ENCODE results near the gene RAMP3. TPM values are rescaled to one million over a fixed set of nuclear protein-coding genes. Genes with fewer than 3 reads are reported as not detected.

Gene RAMP3
- total RNA-seq, 2 experiments from 2014 or later: not detected

- ChIA-PET POLR2A (no interaction called here), CTCF (no interaction called here)
- H3K9me3 Mint-ChIP-seq: no peaks in the 10 kb centered on the region
- no peak overlapping the region for H3K27ac Mint-ChIP-seq
- H3K27me3 Mint-ChIP-seq: peaks cover 45% of the 10 kb centered on the region
- H3K4me3 Mint-ChIP-seq: no peak overlapping the region
- DNase-seq: no peak
- no peaks in the 10 kb centered on the region for H3K4me1 Mint-ChIP-seq
- H3K36me3 Mint-ChIP-seq (ENCODE audit: low read depth): no peaks in the 10 kb centered on the region
Measured at GRCh38 chr7:45219130-45219529, 61.5 kb downstream of the RAMP3 start.

GRCh38 chr7:45219801-45220435 is 62.3 kb downstream of the RAMP3 start:
- no peak for DNase-seq
- no peaks in the 10 kb centered on the region for H3K36me3 Mint-ChIP-seq (ENCODE audit: low read depth)
- no peak overlapping the region for H3K4me3 Mint-ChIP-seq
- peaks cover 37% of the 10 kb centered on the region for H3K27me3 Mint-ChIP-seq
- H3K9me3 Mint-ChIP-seq: no peaks in the 10 kb centered on the region
- no peak overlapping the region for H3K27ac Mint-ChIP-seq
- H3K4me1 Mint-ChIP-seq: no peaks in the 10 kb centered on the region
- POLR2A ChIA-PET: no interaction called here
- CTCF ChIA-PET: no interaction called here

- CTCF ChIA-PET: no interaction called here
- no peak overlapping the region for H3K4me3 Mint-ChIP-seq
- H3K4me1 Mint-ChIP-seq: no peaks in the 10 kb centered on the region
- no peak for DNase-seq
- POLR2A ChIA-PET: no interaction called here
- no peak overlapping the region for H3K27ac Mint-ChIP-seq
- H3K27me3 Mint-ChIP-seq: peaks cover 26% of the 10 kb centered on the region
- H3K9me3 Mint-ChIP-seq: no peaks in the 10 kb centered on the region
- H3K36me3 Mint-ChIP-seq (ENCODE audit: low read depth): no peaks in the 10 kb centered on the region
Measured at GRCh38 chr7:45220846-45221618, 63.4 kb downstream of the RAMP3 start.

GRCh38 chr7:45221896-45222604 is 64.5 kb downstream of the RAMP3 start:
- Mint-ChIP-seq H3K36me3 (ENCODE audit: low read depth) (no peaks in the 10 kb centered on the region), H3K27ac (no peak overlapping the region), H3K4me1 (no peaks in the 10 kb centered on the region), H3K27me3 (peaks cover 26% of the 10 kb centered on the region), H3K4me3 (no peak overlapping the region), H3K9me3 (no peaks in the 10 kb centered on the region)
- CTCF ChIA-PET: no interaction called here
- POLR2A ChIA-PET: no interaction called here
- no peak for DNase-seq

GRCh38 chr7:45223078-45223477 is 65.5 kb downstream of the RAMP3 start:
- Mint-ChIP-seq H3K27ac (no peak overlapping the region), H3K4me3 (no peak overlapping the region), H3K36me3 (ENCODE audit: low read depth) (no peaks in the 10 kb centered on the region), H3K4me1 (no peaks in the 10 kb centered on the region), H3K9me3 (no peaks in the 10 kb centered on the region), H3K27me3 (peaks cover 29% of the 10 kb centered on the region)
- ChIA-PET POLR2A (no interaction called here), CTCF (no interaction called here)
- DNase-seq: no peak

- H3K4me1 Mint-ChIP-seq: no peaks in the 10 kb centered on the region
- H3K9me3 Mint-ChIP-seq: no peaks in the 10 kb centered on the region
- ChIA-PET POLR2A (no interaction called here), CTCF (no interaction called here)
- H3K27me3 Mint-ChIP-seq: peaks cover 35% of the 10 kb centered on the region
- H3K4me3 Mint-ChIP-seq: no peak overlapping the region
- no peaks in the 10 kb centered on the region for H3K36me3 Mint-ChIP-seq (ENCODE audit: low read depth)
- DNase-seq: no peak
- no peak overlapping the region for H3K27ac Mint-ChIP-seq
Measured at GRCh38 chr7:45223728-45224630, 66.4 kb downstream of the RAMP3 start.

- Mint-ChIP-seq H3K9me3 (no peaks in the 10 kb centered on the region), H3K27ac (no peak overlapping the region), H3K36me3 (ENCODE audit: low read depth) (no peaks in the 10 kb centered on the region), H3K4me3 (no peak overlapping the region), H3K4me1 (no peaks in the 10 kb centered on the region), H3K27me3 (peaks cover 38% of the 10 kb centered on the region)
- no peak for DNase-seq
- ChIA-PET POLR2A (no interaction called here), CTCF (no interaction called here)
Measured at GRCh38 chr7:45224832-45225231, 67.2 kb downstream of the RAMP3 start.

GRCh38 chr7:45225311-45225947 is 67.8 kb downstream of the RAMP3 start:
- CTCF ChIA-PET: no interaction called here

GRCh38 chr7:45225948-45226335 is 68.4 kb downstream of the RAMP3 start:
- CTCF ChIA-PET: no interaction called here
- H3K36me3 Mint-ChIP-seq (ENCODE audit: low read depth): no peaks in the 10 kb centered on the region

More at GRCh38 chr7:45225311-45225947, 67.8 kb downstream of the RAMP3 start:
- Mint-ChIP-seq H3K36me3 (ENCODE audit: low read depth) (no peaks in the 10 kb centered on the region), H3K4me1 (peaks cover 3% of the 10 kb centered on the region), H3K27ac (no peak overlapping the region), H3K27me3 (peaks cover 40% of the 10 kb centered on the region), H3K4me3 (no peak overlapping the region), H3K9me3 (no peaks in the 10 kb centered on the region)
- DNase-seq: no peak
- POLR2A ChIA-PET: no interaction called here

GRCh38 chr7:45229156-45229920 is 71.7 kb downstream of the RAMP3 start:
- H3K4me3 Mint-ChIP-seq: no peak overlapping the region
- POLR2A ChIA-PET: interaction anchor here (1.1 kb wide), 1 partner anchor 10 kb away, joined by 3 read pairs; no protein-coding TSS in a partner anchor
- H3K27me3 Mint-ChIP-seq: peaks cover 41% of the 10 kb centered on the region
- DNase-seq: no peak
- no peaks in the 10 kb centered on the region for H3K36me3 Mint-ChIP-seq (ENCODE audit: low read depth)
- H3K9me3 Mint-ChIP-seq: no peaks in the 10 kb centered on the region
- H3K27ac Mint-ChIP-seq: no peak overlapping the region
- peaks cover 8% of the 10 kb centered on the region for H3K4me1 Mint-ChIP-seq
- CTCF ChIA-PET: interaction anchor here (0.6 to 1.6 kb wide), 2 partner anchors 12 to 68 kb away, joined by 4 read pairs; no protein-coding TSS in a partner anchor

More at GRCh38 chr7:45225948-45226335, 68.4 kb downstream of the RAMP3 start:
- Mint-ChIP-seq H3K4me3 (no peak overlapping the region), H3K4me1 (peaks cover 3% of the 10 kb centered on the region), H3K27ac (no peak overlapping the region), H3K9me3 (no peaks in the 10 kb centered on the region), H3K27me3 (peaks cover 40% of the 10 kb centered on the region)
- POLR2A ChIA-PET: interaction anchor here (0.8 to 1.5 kb wide), 2 partner anchors 9 to 11 kb away, joined by 3 read pairs; no protein-coding TSS in a partner anchor
- no peak for DNase-seq

GRCh38 chr7:45230083-45230482 is 72.5 kb downstream of the RAMP3 start:
- H3K4me1 Mint-ChIP-seq: peaks cover 8% of the 10 kb centered on the region
- no peak for DNase-seq
- H3K27me3 Mint-ChIP-seq: peaks cover 45% of the 10 kb centered on the region
- no peak overlapping the region for H3K4me3 Mint-ChIP-seq
- no peak overlapping the region for H3K27ac Mint-ChIP-seq
- no peaks in the 10 kb centered on the region for H3K36me3 Mint-ChIP-seq (ENCODE audit: low read depth)
- CTCF ChIA-PET: interaction anchor here (0.6 to 1.6 kb wide), 2 partner anchors 13 to 69 kb away, joined by 4 read pairs; no protein-coding TSS in a partner anchor
- POLR2A ChIA-PET: no interaction called here
- H3K9me3 Mint-ChIP-seq: no peaks in the 10 kb centered on the region

Data from activated CD4-positive, alpha-beta memory T cell treated with anti-CD3 and anti-CD28 coated beads, Interleukin-2, amount 10 ng/mL, durations not matched to agents 7 days and 5 days (primary cell).